G401 (cell line): Measurements from ENCODE around the gene KIAA1958. TPM values are rescaled to one million over a fixed set of nuclear protein-coding genes. Genes with fewer than 3 reads are reported as not detected.
"Not testable (repeated sequence)": the region's sequence is repeated elsewhere in the genome, so short reads cannot be mapped to it uniquely, and the experiment has no call there.

Source experiments
- DNase-seq: peaks from one replicate; pipeline ENCODE4 v3.0.0-alpha.2; 2015; ENCODE audit warnings: low spot score
- in situ Hi-C: cut with HindIII; loops from 2 replicates; pipeline ENCODE4 v1.10.0; 2016; ENCODE audit warnings: low sequenced_read_pairs, mixed read lengths
- total RNA-seq: library from RNA; depleted of rRNA; stranded (reverse); fragments of >200 nt; shearing (Covaris generic); gene quantifications from 2 replicates; pipeline ENCODE4 v1.2.3, GENCODE V29; 2014

Gene KIAA1958
- total RNA-seq, 1 experiment from 2014 or later = 6.8 TPM

- peak; percentile 72 for DNase-seq
- in situ Hi-C loops = no loop called here
These were observed 1.2 kb downstream of the KIAA1958 start for GRCh38 chr9:112487799-112488340.

GRCh38 chr9:112489039-112489546 is 2.5 kb downstream of the KIAA1958 start:
- in situ Hi-C loops = no loop called here
- DNase-seq = peak; percentile 68

- DNase-seq = peak; percentile 47
- in situ Hi-C loops = no loop called here
These were observed 3.4 kb downstream of the KIAA1958 start for GRCh38 chr9:112489876-112490666.

- in situ Hi-C loops = no loop called here
- no peak for DNase-seq
These were observed 6.9 kb downstream of the KIAA1958 start for GRCh38 chr9:112493393-112494137.

- in situ Hi-C loops = no loop called here
- DNase-seq = no peak
These were observed 7.5 kb downstream of the KIAA1958 start for GRCh38 chr9:112494153-112494552.

- in situ Hi-C loops = no loop called here
- DNase-seq = no peak
These were observed 9.0 kb downstream of the KIAA1958 start for GRCh38 chr9:112495614-112496013.

GRCh38 chr9:112496074-112496722 is 9.6 kb downstream of the KIAA1958 start:
- DNase-seq = no peak
- in situ Hi-C loops = no loop called here

GRCh38 chr9:112500842-112501241 is 14.2 kb downstream of the KIAA1958 start:
- in situ Hi-C loops = no loop called here
- DNase-seq = no peak

- in situ Hi-C loops = no loop called here
- no peak for DNase-seq
These were observed 14.7 kb downstream of the KIAA1958 start for GRCh38 chr9:112501287-112501686.

GRCh38 chr9:112502175-112502946 is 15.7 kb downstream of the KIAA1958 start:
- no peak for DNase-seq
- in situ Hi-C loops = no loop called here

- in situ Hi-C loops = no loop called here
- DNase-seq = no peak
These were observed 16.5 kb downstream of the KIAA1958 start for GRCh38 chr9:112503170-112503569.

GRCh38 chr9:112505086-112505485 is 18.5 kb downstream of the KIAA1958 start:
- in situ Hi-C loops = no loop called here
- no peak for DNase-seq

GRCh38 chr9:112505607-112506006 is 19.0 kb downstream of the KIAA1958 start:
- in situ Hi-C loops = no loop called here
- DNase-seq = no peak

- no peak for DNase-seq
- in situ Hi-C loops = no loop called here
These were observed 19.9 kb downstream of the KIAA1958 start for GRCh38 chr9:112506571-112506970.

GRCh38 chr9:112507001-112507680 is 20.5 kb downstream of the KIAA1958 start:
- DNase-seq = no peak
- in situ Hi-C loops = no loop called here

- no peak for DNase-seq
- in situ Hi-C loops = no loop called here
These were observed 21.8 kb downstream of the KIAA1958 start for GRCh38 chr9:112508377-112508776.

- in situ Hi-C loops, DNase-seq: not testable (repeated sequence)
These were observed 25.8 kb downstream of the KIAA1958 start for GRCh38 chr9:112512377-112512776.

GRCh38 chr9:112516769-112517168 is 30.1 kb downstream of the KIAA1958 start:
- no peak for DNase-seq
- in situ Hi-C loops = no loop called here
